HFFc6 (cell line): Measurements from ENCODE around the gene ZNF358. TPM values are rescaled to one million over a fixed set of nuclear protein-coding genes. Genes with fewer than 3 reads are reported as not detected.
A peak's percentile ranks its signal among the peaks of the same experiment; 100 is the strongest.

Experiments
- DNase-seq: peaks from one replicate; pipeline ENCODE4 v3.0.0-alpha.2; 2018
- H3K27ac Mint-ChIP-seq: 2 replicates; pipeline ENCODE4 v1.8.0; 2020; ENCODE audit warnings: mild to moderate bottlenecking, mixed read lengths
- H3K27me3 Mint-ChIP-seq: 2 replicates; pipeline ENCODE4 v1.8.0; 2021; ENCODE audit warnings: mild to moderate bottlenecking, moderate library complexity, mixed read lengths; ENCODE audit not compliant: insufficient read depth
- H3K36me3 Mint-ChIP-seq: 2 replicates; pipeline ENCODE4 v1.8.0; 2021; ENCODE audit warnings: low read depth, mixed read lengths
- H3K4me1 Mint-ChIP-seq: 2 replicates; pipeline ENCODE4 v1.8.0; 2020; ENCODE audit warnings: low read depth, mixed read lengths
- H3K4me3 Mint-ChIP-seq: 2 replicates; pipeline ENCODE4 v1.8.0; 2020; ENCODE audit warnings: mild to moderate bottlenecking, moderate library complexity, mixed read lengths
- H3K9me3 Mint-ChIP-seq: 2 replicates; pipeline ENCODE4 v1.8.0; 2020; ENCODE audit warnings: mild to moderate bottlenecking, mixed read lengths
- CTCF ChIP-seq: fragments of 200-600 bp; sonication (generic); IDR thresholded peaks from 2 replicates; pipeline ENCODE4 v1.5.0; 2021; ENCODE audit warnings: antibody characterized with exemption, mild to moderate bottlenecking
- total RNA-seq, 6 experiments: library from RNA; stranded (reverse); fragmentation: NEBNext Ultra II Directional; extraction: Animal tissue kit (Norgen Biotek cat#: 25700); gene quantifications; 2 replicates in 1 of 6; 3 replicates in 5 of 6; pipeline ENCODE4 v1.2.3, GENCODE V29; 2021

Gene ZNF358
- total RNA-seq, 6 experiments from 2014 or later = 30.0 to 41.1 (median 35.8) TPM

- TF ChIP-seq CTCF = no peak
- no peak for DNase-seq
- H3K27ac Mint-ChIP-seq = no peak overlapping the region
- no peaks in the 10 kb centered on the region for H3K36me3 Mint-ChIP-seq
- no peak overlapping the region for H3K4me3 Mint-ChIP-seq
- H3K27me3 Mint-ChIP-seq = peaks cover 2% of the 10 kb centered on the region
- H3K4me1 Mint-ChIP-seq = peaks cover 33% of the 10 kb centered on the region
- no peaks in the 10 kb centered on the region for H3K9me3 Mint-ChIP-seq
Observed at GRCh38 chr19:7492558-7492957, 23.3 kb upstream of the ZNF358 start.

DNA sequence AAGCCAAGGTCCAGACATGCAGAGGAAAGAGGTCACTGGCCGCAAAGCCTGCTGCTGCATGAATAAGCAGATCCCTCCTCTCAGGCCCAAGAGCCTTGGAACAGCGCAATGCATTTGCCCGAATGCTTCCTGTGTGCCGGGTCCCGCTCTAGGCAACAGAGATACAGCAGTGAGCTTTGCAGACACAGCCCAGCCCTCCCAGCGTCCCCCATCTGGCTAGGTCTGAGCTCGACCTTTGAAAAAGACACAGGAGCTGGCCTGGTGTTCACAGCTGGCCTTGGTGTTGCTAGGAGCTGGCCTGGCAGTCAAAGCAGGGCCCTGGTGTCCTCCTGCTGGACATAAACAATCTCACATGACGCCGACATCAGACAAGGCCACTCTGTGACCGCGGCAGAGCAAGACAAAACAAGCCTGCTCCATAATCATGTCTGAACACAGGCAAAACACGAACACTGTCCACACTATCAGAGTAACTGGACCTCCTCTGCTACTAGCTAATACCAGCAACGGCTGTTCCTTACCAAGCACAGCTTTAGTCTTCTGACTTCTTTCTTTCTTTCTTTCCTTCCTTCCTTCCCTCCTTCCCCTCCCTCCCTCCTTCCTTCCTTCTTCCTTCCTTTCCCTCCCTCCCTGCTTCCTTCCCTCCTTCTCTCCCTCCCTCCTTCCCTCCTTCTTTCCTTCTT, 21.3 kb upstream of the ZNF358 start:
- Mint-ChIP-seq H3K4me1 (peaks cover 27% of the 10 kb centered on the region), H3K9me3 (no peaks in the 10 kb centered on the region), H3K4me3 (peak overlapping the region; percentile 24; the same call in 1 of the 2 replicates), H3K27me3 (peaks cover 10% of the 10 kb centered on the region), H3K27ac (peak overlapping the region; percentile 69; the same call in 1 of the 2 replicates), H3K36me3 (no peaks in the 10 kb centered on the region)
- DNase-seq = no peak
- peak; percentile 41 for TF ChIP-seq CTCF

DNA sequence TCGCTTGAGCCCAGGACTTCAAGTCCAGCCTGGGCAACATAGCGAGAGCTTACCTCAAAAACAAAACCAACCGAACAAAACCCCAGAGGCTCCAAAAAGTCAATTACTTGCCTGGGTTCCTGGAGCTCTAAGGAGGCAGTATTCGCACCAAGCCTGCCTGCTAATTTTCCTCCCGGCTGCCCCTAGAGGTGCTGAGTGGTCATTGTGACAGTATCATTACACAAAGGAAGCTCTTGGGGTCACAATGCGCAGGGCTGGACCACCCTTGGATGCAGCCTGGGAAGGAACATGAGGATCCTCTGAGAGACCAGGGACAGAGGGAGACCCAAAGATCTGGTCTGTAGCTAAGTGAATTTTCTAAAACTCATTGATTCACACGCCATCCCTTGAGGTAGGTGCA, 18.6 kb upstream of the ZNF358 start:
- Mint-ChIP-seq H3K27me3 (peaks cover 22% of the 10 kb centered on the region), H3K4me3 (no peak overlapping the region), H3K4me1 (peaks cover 22% of the 10 kb centered on the region), H3K9me3 (no peaks in the 10 kb centered on the region), H3K36me3 (no peaks in the 10 kb centered on the region), H3K27ac (no peak overlapping the region)
- no peak for DNase-seq
- peak; percentile 63 for TF ChIP-seq CTCF

GRCh38 chr19:7500811-7501450, 15.0 kb upstream of the ZNF358 start:
- no peak for TF ChIP-seq CTCF
- DNase-seq = no peak
- H3K4me1 Mint-ChIP-seq = no peaks in the 10 kb centered on the region
- H3K9me3 Mint-ChIP-seq = no peaks in the 10 kb centered on the region
- no peak overlapping the region for H3K4me3 Mint-ChIP-seq
- no peak overlapping the region for H3K27ac Mint-ChIP-seq
- no peaks in the 10 kb centered on the region for H3K36me3 Mint-ChIP-seq
- peaks cover 27% of the 10 kb centered on the region for H3K27me3 Mint-ChIP-seq

- no peak for DNase-seq
- no peak for TF ChIP-seq CTCF
- no peak overlapping the region for H3K4me3 Mint-ChIP-seq
- H3K9me3 Mint-ChIP-seq = no peaks in the 10 kb centered on the region
- no peaks in the 10 kb centered on the region for H3K36me3 Mint-ChIP-seq
- no peaks in the 10 kb centered on the region for H3K4me1 Mint-ChIP-seq
- no peak overlapping the region for H3K27ac Mint-ChIP-seq
- peaks cover 25% of the 10 kb centered on the region for H3K27me3 Mint-ChIP-seq
Observed at GRCh38 chr19:7502552-7502951, 13.4 kb upstream of the ZNF358 start.
